Fibroblast of mammary gland (primary cell): Measurements from ENCODE around the gene NRXN3.
A peak's percentile ranks its signal among the peaks of the same experiment; 100 is the strongest.

Experiments used
- DNase-seq: peaks from one replicate; pipeline ENCODE4 v3.0.0-alpha.2; 2010; ENCODE audit warnings: low read depth
- H3K4me3 ChIP-seq: 2 replicates; pipeline ENCODE4 v1.5.1; 2011; ENCODE audit warnings: low read depth, mild to moderate bottlenecking, low read length, moderate library complexity; ENCODE audit not compliant: control insufficient read depth
- TF ChIP-seq, protein P1 (sequence below): conservative IDR thresholded peaks from 2 replicates; pipeline ENCODE4 v1.5.1; 2011; ENCODE audit warnings: low read depth, low read length, inconsistent platforms; ENCODE audit not compliant: control insufficient read depth, insufficient read depth

NRXN3 gene

DNA sequence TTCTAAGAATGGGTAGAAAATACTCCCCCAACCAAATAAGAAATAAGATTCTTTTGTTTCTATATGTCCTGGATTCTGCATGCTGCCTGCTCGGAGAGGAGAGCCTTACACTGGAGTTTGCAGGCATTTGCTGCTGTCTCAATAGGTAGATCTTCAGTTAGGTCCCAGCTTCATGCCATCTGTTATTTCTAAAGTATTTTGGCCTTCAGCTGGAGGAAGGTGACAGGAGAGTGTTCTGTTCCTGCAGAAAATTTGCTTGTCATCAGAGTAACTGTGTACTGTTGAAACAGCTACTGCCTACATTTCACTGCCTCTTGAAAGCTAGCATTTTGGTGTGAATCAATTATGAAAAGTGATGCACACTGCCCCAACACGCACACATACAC, 966.9 kb downstream of the NRXN3 start:
- no peak for DNase-seq
- H3K4me3 ChIP-seq = no peak overlapping the region
- TF ChIP-seq, protein P1, sequence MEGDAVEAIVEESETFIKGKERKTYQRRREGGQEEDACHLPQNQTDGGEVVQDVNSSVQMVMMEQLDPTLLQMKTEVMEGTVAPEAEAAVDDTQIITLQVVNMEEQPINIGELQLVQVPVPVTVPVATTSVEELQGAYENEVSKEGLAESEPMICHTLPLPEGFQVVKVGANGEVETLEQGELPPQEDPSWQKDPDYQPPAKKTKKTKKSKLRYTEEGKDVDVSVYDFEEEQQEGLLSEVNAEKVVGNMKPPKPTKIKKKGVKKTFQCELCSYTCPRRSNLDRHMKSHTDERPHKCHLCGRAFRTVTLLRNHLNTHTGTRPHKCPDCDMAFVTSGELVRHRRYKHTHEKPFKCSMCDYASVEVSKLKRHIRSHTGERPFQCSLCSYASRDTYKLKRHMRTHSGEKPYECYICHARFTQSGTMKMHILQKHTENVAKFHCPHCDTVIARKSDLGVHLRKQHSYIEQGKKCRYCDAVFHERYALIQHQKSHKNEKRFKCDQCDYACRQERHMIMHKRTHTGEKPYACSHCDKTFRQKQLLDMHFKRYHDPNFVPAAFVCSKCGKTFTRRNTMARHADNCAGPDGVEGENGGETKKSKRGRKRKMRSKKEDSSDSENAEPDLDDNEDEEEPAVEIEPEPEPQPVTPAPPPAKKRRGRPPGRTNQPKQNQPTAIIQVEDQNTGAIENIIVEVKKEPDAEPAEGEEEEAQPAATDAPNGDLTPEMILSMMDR = no peak

DNA sequence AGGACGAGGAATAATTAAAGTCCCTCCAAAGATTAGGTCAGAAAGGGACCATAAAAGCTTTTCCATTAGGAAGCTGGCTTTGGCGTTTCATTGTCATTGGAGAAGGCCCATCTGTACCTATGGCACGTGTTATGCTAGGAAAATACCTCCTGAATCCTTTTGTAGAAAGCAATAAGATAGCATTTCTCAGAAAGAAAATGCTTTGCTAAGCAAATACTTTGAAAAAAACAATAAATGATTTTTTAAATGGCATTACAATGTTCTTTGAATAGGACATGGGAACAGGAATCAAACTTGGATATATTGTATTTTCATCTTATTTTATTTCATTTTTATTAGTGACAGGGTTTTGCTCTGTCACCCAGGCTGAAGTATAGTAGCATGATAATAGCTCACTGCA, 967.7 kb downstream of the NRXN3 start:
- TF ChIP-seq, protein P1 = no peak
- no peak for DNase-seq
- no peak overlapping the region for H3K4me3 ChIP-seq

DNA sequence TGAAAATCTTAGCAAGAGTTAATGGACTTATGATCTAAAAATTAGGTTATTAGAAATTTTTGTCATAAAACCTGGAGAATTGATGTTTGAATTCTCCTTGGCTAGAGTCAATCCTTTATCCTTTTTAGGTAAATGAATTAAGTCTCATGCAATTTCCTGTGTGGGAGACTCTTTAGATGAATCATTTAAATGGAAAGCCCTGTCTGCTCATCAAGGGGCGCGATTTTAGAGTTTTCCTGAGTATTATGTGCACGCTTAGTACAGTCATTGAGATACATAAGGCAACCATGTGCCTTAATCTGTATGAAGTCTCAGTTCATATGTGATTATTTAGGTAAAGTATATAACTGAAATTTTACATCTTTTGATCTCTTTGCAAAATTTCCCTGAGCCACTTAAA, 974.7 kb downstream of the NRXN3 start:
- DNase-seq = peak; percentile 15
- H3K4me3 ChIP-seq = no peak overlapping the region
- TF ChIP-seq, protein P1 = no peak

DNA sequence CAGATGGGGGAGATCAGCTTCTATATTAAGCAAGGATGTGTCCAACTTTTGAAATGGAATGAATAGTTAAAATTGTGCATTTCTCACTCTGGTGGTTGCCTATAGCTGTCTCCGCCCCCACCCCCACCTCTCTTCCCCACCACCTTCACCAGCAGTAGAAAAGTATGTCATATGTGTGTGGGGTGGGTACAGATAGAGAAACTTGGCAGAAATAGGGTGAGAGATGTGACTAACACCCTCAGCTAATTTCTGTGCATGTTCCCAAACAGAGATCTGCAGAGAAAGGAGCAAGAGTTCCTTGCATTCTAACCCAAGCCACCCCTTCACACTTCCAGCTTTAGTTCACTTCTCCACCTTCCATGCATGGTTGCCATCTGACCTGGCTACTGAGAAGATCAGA, 980.1 kb downstream of the NRXN3 start:
- H3K4me3 ChIP-seq = no peak overlapping the region
- TF ChIP-seq, protein P1 = no peak
- no peak for DNase-seq

DNA sequence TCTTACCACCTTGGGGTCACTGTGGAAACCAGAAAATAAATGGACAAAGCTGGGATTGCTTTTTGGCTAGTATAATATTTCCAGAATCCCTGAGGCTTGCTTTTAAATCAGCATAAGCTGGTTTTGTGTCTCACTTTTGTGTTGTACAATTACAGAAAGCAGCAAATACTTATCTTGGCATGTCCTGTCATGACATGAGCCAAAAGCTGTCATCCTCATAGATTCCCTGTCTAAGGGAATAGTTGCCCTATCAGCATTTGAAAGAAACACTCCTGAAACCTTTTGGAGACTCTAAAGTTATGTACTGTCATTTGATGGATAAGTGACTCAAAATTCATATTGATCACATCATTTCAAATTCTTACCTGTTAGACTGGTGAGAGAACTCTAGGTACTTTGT, 987.2 kb downstream of the NRXN3 start:
- H3K4me3 ChIP-seq = no peak overlapping the region
- TF ChIP-seq, protein P1 = no peak

DNA sequence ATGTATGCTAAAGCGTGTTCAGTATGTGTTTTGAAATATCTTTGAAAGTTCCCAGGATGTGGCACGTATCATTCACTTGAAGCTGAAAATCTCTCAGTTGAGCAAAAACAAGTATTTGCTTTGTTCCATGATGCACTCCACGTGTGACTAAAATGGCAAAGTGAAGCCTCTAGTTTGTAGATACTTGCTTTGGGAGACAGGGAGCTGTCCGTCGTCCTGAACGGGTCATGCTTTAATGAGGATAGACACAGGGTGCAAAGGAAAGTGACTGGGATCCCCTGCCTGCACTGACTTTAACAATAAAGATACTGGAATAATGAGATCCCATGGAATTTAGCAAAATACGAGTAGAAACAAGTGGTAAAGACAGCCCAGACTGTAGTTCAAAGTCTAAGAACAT, 991.4 kb downstream of the NRXN3 start:
- peak; percentile 40 for DNase-seq
- no peak overlapping the region for H3K4me3 ChIP-seq
- TF ChIP-seq, protein P1 = no peak

More for the DNA sequence above, 987.2 kb downstream of the NRXN3 start:
- DNase-seq = no peak

DNA sequence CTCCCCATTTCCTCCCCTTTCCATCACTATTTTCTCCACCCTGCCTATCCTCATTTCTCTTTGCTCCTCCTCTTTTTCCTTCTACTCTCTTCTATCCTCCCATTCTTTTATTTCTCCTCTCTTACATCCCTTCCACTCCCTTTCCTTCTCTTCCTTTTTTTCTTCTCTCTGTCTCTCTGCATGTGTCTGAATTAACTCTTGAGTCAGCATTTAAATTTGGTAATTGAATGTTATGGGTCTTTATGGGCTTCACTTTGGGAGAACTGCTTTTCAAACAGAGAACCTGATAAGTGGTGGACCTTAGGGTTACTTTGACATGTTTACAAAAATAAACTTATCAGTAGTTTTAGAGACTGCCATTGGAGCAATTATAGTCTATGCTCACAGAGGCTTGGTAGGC, 992.7 kb downstream of the NRXN3 start:
- TF ChIP-seq, protein P1 = no peak
- no peak for DNase-seq
- no peak overlapping the region for H3K4me3 ChIP-seq
